PFSK-1 (cell line): ENCODE measurements around the gene SLC13A2.

Experiments used
- FOXP2 ChIP-seq: optimal IDR thresholded peaks from 2 replicates; pipeline ENCODE3; 2011; ENCODE audit warnings: borderline replicate concordance, control low read depth, inconsistent platforms; ENCODE audit not compliant: insufficient read depth; ENCODE audit errors: extremely low read length, extremely low read depth
- POLR2AphosphoS5 ChIP-seq: IDR thresholded peaks from 2 replicates; pipeline ENCODE4 v1.6.1; 2012; ENCODE audit warnings: low read depth, mild to moderate bottlenecking, control low read depth, low read length, moderate library complexity
- SIN3A ChIP-seq: IDR thresholded peaks from 2 replicates; pipeline ENCODE4 v1.6.1; 2012; ENCODE audit warnings: mild to moderate bottlenecking, low read length, moderate library complexity, borderline replicate concordance; ENCODE audit not compliant: insufficient read depth

DNA sequence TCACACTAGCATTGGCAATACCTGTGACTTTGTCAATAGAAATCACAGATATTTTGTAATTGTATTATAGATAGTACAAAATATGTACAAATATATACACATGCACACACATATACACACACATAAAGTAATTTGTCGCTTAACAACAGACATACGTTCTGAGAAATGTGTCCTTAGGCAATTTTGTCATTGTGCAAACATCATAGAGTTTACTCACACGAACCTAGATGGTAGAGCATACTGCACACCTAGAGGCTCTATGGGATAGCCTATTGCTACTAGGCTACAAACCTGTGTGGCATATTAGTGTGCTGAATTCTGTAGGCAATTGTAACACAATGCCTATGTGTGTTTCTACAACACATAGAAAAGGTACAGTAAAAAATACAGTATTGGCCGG lies 68.0 kb downstream of the SLC13A2 start:
- TF ChIP-seq FOXP2 (no peak), SIN3A (no peak), POLR2AphosphoS5 (no peak)
